Brain microvascular endothelial cell (primary cell): ENCODE measurements around the gene IQSEC1.
"Not testable (repeated sequence)": the region's sequence is repeated elsewhere in the genome, so short reads cannot be mapped to it uniquely, and the experiment has no call there.

Source experiments
- DNase-seq: peaks from one replicate; pipeline ENCODE4 v3.0.0-alpha.2; 2020
- H3K27ac ChIP-seq: fragments of 250-450 bp; sonication (Bioruptor Pico); 2 replicates; pipeline ENCODE4 v1.5.1; 2020; ENCODE audit warnings: mild to moderate bottlenecking, moderate library complexity
- H3K27me3 ChIP-seq: fragments of 250-450 bp; sonication (Bioruptor Pico); replicated peaks from 2 replicates; pipeline ENCODE4 v1.5.1; 2020; ENCODE audit warnings: mild to moderate bottlenecking
- H3K36me3 ChIP-seq: fragments of 250-450 bp; sonication (Bioruptor Pico); replicated peaks from 2 replicates; pipeline ENCODE4 v1.5.1; 2020; ENCODE audit warnings: mild to moderate bottlenecking
- H3K4me3 ChIP-seq: 2 replicates; pipeline ENCODE4 v1.5.1; 2011; ENCODE audit warnings: low read depth, mild to moderate bottlenecking, control low read depth, low read length, moderate library complexity
- in situ Hi-C: cut with HindIII; loops from 2 replicates; pipeline ENCODE4 v1.10.0; 2017; ENCODE audit warnings: low sequenced_read_pairs, low pct_ligation_motif_present
- TF ChIP-seq, protein P1 (sequence below): IDR thresholded peaks from 2 replicates; pipeline ENCODE4 v1.5.1; 2011; ENCODE audit warnings: low read depth, mild to moderate bottlenecking, moderate library complexity, low read length, control low read depth, inconsistent platforms; ENCODE audit errors: missing control alignments

Gene IQSEC1

DNA sequence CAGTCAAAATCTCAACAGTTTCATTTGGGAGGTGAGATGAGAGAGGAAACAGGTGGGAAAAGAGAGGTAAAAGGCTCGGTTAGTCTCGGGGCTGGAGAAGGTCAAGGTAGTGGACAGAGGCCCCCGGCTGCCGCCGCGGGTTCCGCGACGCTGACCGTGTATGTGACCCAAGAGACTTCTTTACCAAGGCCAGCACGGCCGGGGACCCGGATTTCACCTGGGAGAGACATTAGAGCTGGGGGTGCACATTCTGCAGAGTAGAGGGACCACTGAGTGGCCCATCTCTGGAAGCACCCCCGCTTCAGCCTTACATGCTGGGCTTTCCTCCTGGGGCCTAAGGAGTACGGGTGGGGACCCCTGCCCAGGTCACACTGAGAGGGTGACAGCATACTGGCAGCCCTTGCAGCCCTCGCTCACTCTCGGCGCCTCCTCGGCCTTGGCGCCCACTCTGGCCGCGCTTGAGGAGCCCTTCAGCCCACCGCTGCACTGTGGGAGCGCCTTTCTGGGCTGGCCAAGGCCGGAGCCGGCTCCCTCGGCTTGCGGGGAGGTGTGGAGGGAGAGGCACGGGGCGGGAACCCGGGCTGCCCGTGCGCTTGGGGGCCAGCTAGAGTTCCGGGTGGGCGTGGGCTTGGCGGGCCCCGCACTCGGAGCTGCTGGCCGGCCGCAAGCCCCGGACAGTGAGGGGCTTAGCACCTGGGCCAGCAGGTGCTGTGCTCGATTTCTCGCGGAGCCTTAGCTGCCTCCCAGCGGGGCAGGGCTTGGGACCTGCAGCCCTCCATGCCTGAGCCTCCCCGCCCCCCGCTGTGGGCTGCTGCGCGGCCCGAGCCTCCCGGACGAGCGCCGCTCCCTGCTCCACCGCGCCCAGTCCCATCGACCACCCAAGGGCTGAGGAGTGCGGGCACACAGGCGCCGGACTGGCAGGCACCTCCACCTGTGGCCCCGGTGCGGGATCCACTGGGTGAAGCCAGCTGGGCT is 190.6 kb downstream of the IQSEC1 start:
- peaks cover under 1% of the 10 kb centered on the region for H3K27me3 ChIP-seq
- no peak overlapping the region for H3K27ac ChIP-seq
- H3K4me3 ChIP-seq = no peak overlapping the region
- TF ChIP-seq, protein P1, sequence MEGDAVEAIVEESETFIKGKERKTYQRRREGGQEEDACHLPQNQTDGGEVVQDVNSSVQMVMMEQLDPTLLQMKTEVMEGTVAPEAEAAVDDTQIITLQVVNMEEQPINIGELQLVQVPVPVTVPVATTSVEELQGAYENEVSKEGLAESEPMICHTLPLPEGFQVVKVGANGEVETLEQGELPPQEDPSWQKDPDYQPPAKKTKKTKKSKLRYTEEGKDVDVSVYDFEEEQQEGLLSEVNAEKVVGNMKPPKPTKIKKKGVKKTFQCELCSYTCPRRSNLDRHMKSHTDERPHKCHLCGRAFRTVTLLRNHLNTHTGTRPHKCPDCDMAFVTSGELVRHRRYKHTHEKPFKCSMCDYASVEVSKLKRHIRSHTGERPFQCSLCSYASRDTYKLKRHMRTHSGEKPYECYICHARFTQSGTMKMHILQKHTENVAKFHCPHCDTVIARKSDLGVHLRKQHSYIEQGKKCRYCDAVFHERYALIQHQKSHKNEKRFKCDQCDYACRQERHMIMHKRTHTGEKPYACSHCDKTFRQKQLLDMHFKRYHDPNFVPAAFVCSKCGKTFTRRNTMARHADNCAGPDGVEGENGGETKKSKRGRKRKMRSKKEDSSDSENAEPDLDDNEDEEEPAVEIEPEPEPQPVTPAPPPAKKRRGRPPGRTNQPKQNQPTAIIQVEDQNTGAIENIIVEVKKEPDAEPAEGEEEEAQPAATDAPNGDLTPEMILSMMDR = no peak
- no peak for DNase-seq
- no peaks in the 10 kb centered on the region for H3K36me3 ChIP-seq
- in situ Hi-C loops = no loop called here

DNA sequence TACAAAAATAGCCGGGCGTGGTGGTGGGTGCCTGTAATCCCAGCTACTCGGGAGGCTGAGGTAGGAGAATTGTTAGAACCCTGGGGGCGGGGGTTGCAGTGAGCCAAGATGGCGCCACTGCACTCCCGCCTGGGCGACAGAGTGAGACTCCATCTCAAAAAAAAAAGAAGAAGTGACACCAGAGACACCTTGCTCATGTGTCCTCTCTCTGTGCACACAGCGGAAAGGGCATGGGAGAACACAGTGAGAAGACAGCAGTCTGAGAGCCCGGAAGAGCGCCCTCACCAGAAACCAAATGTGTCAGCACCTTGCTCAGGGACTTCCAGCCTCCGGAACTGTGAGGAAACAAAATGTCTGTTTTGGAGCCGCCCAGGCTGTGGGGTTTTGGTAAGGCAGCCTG is 191.4 kb downstream of the IQSEC1 start:
- in situ Hi-C loops, H3K4me3 ChIP-seq, H3K36me3 ChIP-seq, DNase-seq, H3K27me3 ChIP-seq, H3K27ac ChIP-seq: not testable (repeated sequence)

DNA sequence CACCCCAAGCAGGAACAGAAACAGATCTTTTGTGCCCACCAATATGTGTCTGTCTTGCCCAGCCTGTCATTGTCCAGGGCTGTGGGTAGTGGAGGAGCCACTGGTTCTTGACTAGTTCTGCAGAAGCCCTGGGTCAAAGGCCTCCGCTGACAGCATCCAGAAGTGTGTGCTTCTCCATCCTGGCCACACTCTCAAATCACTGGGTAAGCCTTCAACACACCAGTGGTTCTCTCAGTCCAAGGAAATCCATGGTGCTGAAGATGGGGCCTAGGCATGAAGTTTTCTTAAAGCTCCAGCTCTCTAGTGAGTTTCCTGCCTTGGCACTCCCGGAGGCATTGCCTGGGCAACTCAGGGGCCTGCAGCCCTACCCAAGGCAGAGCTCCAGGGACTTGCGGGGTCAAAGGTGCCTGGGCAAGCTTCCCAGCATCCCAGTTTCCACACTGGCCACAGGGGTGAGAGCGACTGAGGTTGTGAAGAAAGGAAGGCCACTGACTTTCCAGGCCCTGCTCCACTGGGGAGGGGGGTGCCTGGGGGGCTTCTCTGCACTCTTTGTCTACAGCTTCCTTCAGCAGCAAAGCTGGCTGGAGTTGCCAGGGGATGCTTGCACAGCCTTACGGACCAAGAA is 193.9 kb downstream of the IQSEC1 start:
- Histone ChIP-seq H3K36me3 (no peaks in the 10 kb centered on the region), H3K27me3 (no peaks in the 10 kb centered on the region), H3K27ac (no peak overlapping the region), H3K4me3 (no peak overlapping the region)
- in situ Hi-C loops = no loop called here
- TF ChIP-seq, protein P1 = no peak
- DNase-seq = no peak

DNA sequence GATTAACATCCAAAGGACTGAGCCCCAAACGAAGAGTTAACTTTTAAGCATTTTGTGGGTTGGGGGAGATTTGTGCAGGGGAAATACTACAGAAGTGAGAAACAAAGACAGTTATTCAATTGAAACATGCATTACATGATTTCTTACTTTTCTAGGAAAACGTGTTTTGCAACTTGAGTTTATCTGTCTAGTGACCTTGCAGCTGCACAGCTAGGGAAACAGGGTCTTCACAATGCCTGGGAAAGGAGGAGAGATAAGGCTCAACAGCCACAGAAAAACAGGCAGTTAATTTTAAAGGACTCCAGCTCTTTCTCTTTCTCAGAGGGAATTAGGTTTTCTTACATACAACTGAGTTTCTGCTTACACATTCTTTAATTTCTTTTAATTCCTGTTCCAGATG is 194.5 kb downstream of the IQSEC1 start:
- DNase-seq, H3K4me3 ChIP-seq, H3K27ac ChIP-seq, H3K36me3 ChIP-seq, H3K27me3 ChIP-seq, in situ Hi-C loops: not testable (repeated sequence)

DNA sequence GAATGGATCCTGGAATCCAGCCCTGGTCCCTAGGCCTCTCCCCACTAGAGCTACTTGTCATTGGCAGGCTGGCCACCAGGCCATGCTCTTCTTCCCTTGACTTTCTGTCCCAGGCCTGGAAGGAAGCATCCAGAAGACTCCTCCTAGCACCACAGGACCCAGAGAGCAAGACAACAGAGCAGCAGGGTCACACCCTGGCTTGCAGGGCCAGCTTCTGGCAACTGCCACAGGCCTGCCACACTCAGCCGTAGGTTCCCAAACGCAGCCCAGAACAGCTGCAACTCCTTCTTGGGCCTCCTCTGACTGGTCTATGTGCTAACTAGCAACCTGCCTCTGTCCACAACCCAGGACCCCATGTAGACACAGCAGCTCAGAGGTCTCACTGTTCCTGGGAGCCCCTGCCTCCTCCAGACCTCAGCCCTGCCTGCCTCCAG is 195.1 kb downstream of the IQSEC1 start:
- H3K27ac ChIP-seq = no peak overlapping the region
- TF ChIP-seq, protein P1 = no peak
- H3K36me3 ChIP-seq = no peaks in the 10 kb centered on the region
- in situ Hi-C loops = no loop called here
- H3K4me3 ChIP-seq = no peak overlapping the region
- H3K27me3 ChIP-seq = no peaks in the 10 kb centered on the region
- DNase-seq = no peak

DNA sequence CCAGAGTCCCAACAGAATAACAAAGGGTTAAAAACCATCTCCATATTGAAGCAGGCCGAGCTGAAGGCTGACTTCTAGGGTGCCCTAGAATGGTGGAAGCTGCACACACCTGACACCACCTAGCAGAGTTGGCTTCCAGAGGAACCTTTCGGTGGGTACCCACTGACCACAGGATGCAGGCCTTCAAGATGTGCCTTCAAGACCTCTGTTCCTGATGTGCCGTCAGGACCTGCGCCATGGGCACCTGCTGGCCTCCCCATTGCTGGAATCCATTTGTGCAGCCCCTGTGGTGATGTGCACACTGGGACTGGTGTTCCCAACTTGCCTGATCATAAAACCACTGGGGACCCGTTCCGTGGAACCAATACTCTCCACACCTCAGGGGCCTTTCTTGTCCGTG is 196.2 kb downstream of the IQSEC1 start:
- DNase-seq = no peak
- in situ Hi-C loops = no loop called here
- TF ChIP-seq, protein P1 = no peak
- Histone ChIP-seq H3K36me3 (no peaks in the 10 kb centered on the region), H3K4me3 (no peak overlapping the region), H3K27me3 (no peaks in the 10 kb centered on the region), H3K27ac (no peak overlapping the region)
